Osteoblast (primary cell): Measurements from ENCODE around the gene KCNJ11. TPM values are rescaled to one million over a fixed set of nuclear protein-coding genes. Genes with fewer than 3 reads are reported as not detected.
A peak's percentile ranks its signal among the peaks of the same experiment; 100 is the strongest.

Experiments used
- DNase-seq: peaks from one replicate; pipeline ENCODE4 v3.0.0; 2011; ENCODE audit warnings: low spot score, mixed read lengths; ENCODE audit not compliant: insufficient read length; ENCODE audit errors: missing footprints
- H2AFZ ChIP-seq: 2 replicates; pipeline ENCODE4 v1.6.0; 2011; ENCODE audit warnings: mild to moderate bottlenecking, low read length
- H3K27ac ChIP-seq: 2 replicates; pipeline ENCODE4 v1.5.1; 2011; ENCODE audit warnings: mild to moderate bottlenecking, low read depth, low read length, moderate library complexity
- H3K27me3 ChIP-seq: 2 replicates; pipeline ENCODE4 v1.6.0; 2012; ENCODE audit warnings: mild to moderate bottlenecking, control low read depth, inconsistent platforms, low read length, moderate library complexity; ENCODE audit not compliant: insufficient read depth
- H3K36me3 ChIP-seq: 2 replicates; pipeline ENCODE4 v1.5.1; 2011; ENCODE audit warnings: mild to moderate bottlenecking, low read length, control low read depth, moderate library complexity; ENCODE audit not compliant: insufficient read depth
- H3K4me1 ChIP-seq: 2 replicates; pipeline ENCODE4 v1.5.1; 2011; ENCODE audit warnings: mild to moderate bottlenecking, low read length, control low read depth, moderate library complexity; ENCODE audit not compliant: insufficient read depth
- H3K4me2 ChIP-seq: 2 replicates; pipeline ENCODE4 v1.6.0; 2011; ENCODE audit warnings: mild to moderate bottlenecking, low read length; ENCODE audit not compliant: insufficient read depth
- H3K4me3 ChIP-seq: fragments of 200-600 bp; sonication (generic); 3 replicates; pipeline ENCODE4 v1.5.1; 2012; ENCODE audit warnings: mild to moderate bottlenecking, low read length, inconsistent platforms; ENCODE audit not compliant: insufficient read depth
- H3K79me2 ChIP-seq: 2 replicates; pipeline ENCODE4 v1.6.0; 2012; ENCODE audit warnings: mild to moderate bottlenecking, low read length, control low read depth, inconsistent platforms; ENCODE audit not compliant: insufficient read depth
- H3K9me3 ChIP-seq: 2 replicates; pipeline ENCODE4 v1.5.1; 2011; ENCODE audit warnings: low read depth, low read length, control low read depth
- H4K20me1 ChIP-seq: 2 replicates; pipeline ENCODE4 v1.6.0; 2012; ENCODE audit warnings: mild to moderate bottlenecking, low read length, control low read depth; ENCODE audit not compliant: insufficient read depth
- total RNA-seq: library from RNA; depleted of rRNA; stranded (reverse); fragments of >200 nt; gene quantifications from 2 replicates; pipeline ENCODE4 v1.2.3, GENCODE V29; 2012
- TF ChIP-seq, protein P1 (sequence below): IDR thresholded peaks from 2 replicates; pipeline ENCODE4 v1.5.1; 2011; ENCODE audit warnings: mild to moderate bottlenecking, low read depth, low read length, moderate library complexity; ENCODE audit errors: extremely low read depth

Gene KCNJ11
- total RNA-seq, 1 donor = under 0.01 TPM

GRCh38 chr11:17351510-17352176 is 36.8 kb downstream of the KCNJ11 start, which contains the start of gene NCR3LG1:
Gene NCR3LG1, plus strand, starts transcription at chr11:17351800. Its CDS starts 170 bp downstream, at chr11:17351970.
- H3K4me2 ChIP-seq = peak within 1 kb of the TSS; percentile 94
- no peaks in the 10 kb centered on the region for H3K9me3 ChIP-seq
- H3K4me3 ChIP-seq = peak within 1 kb of the TSS; percentile 78
- peak; percentile 88 for DNase-seq
- no peaks in the 10 kb centered on the region for H4K20me1 ChIP-seq
- H3K79me2 ChIP-seq = peaks cover 16% of the 10 kb centered on the region
- peak within 1 kb of the TSS; percentile 75 for H3K27ac ChIP-seq
- H3K4me1 ChIP-seq = peaks cover 24% of the 10 kb centered on the region
- H2AFZ ChIP-seq = peak within 1 kb of the TSS; percentile 88
- TF ChIP-seq, protein P1, sequence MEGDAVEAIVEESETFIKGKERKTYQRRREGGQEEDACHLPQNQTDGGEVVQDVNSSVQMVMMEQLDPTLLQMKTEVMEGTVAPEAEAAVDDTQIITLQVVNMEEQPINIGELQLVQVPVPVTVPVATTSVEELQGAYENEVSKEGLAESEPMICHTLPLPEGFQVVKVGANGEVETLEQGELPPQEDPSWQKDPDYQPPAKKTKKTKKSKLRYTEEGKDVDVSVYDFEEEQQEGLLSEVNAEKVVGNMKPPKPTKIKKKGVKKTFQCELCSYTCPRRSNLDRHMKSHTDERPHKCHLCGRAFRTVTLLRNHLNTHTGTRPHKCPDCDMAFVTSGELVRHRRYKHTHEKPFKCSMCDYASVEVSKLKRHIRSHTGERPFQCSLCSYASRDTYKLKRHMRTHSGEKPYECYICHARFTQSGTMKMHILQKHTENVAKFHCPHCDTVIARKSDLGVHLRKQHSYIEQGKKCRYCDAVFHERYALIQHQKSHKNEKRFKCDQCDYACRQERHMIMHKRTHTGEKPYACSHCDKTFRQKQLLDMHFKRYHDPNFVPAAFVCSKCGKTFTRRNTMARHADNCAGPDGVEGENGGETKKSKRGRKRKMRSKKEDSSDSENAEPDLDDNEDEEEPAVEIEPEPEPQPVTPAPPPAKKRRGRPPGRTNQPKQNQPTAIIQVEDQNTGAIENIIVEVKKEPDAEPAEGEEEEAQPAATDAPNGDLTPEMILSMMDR = no peak
- H3K27me3 ChIP-seq = no peaks in the 10 kb centered on the region
- H3K36me3 ChIP-seq = no peaks in the 10 kb centered on the region

GRCh38 chr11:17351172-17351509 is 37.3 kb downstream of the KCNJ11 start:
- peak overlapping the region; percentile 94 for H3K4me2 ChIP-seq
- peak overlapping the region; percentile 75 for H3K27ac ChIP-seq
- TF ChIP-seq, protein P1 = peak; percentile 13
- peak overlapping the region; percentile 78 for H3K4me3 ChIP-seq
- no peaks in the 10 kb centered on the region for H4K20me1 ChIP-seq
- peaks cover 24% of the 10 kb centered on the region for H3K4me1 ChIP-seq
- H3K36me3 ChIP-seq = no peaks in the 10 kb centered on the region
- no peaks in the 10 kb centered on the region for H3K9me3 ChIP-seq
- no peaks in the 10 kb centered on the region for H3K27me3 ChIP-seq
- DNase-seq = no peak
- H2AFZ ChIP-seq = peak overlapping the region; percentile 88
- peaks cover 11% of the 10 kb centered on the region for H3K79me2 ChIP-seq

DNA sequence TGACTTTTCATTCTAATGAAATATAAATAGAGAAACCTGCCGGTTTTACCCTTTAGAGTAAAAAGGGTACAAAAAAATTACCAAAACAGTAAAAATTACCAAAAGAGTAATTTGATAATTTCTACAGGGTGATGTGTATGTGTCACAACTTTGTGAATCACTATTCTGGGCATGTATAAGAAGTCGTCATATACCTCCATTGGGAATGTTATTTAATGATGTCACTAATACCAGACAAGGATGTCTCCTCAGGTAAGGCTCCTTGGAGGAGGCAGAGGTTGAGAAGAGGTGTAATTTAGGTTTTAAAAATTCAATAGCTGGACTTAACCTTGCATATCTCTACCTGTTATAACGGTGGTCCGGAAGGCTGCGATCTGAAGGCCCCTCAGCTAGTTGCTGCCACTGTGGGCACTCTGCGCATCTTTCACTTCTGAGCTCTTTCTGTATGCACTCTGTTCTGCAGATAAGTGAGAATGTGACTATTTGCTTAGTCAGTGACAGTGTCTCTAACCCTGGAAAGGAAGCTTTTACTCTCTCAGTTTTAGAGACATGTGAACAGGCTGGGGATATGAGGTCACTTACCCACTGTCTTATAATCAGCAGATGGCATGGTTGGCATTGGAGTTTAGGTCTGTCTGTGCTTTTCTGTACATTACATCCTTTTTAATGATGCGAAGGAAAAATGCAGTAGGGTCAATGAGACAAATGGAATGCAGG is 37.8 kb downstream of the KCNJ11 start:
- no peak overlapping the region for H2AFZ ChIP-seq
- no peak overlapping the region for H3K27ac ChIP-seq
- H3K4me3 ChIP-seq = no peak overlapping the region

DNA sequence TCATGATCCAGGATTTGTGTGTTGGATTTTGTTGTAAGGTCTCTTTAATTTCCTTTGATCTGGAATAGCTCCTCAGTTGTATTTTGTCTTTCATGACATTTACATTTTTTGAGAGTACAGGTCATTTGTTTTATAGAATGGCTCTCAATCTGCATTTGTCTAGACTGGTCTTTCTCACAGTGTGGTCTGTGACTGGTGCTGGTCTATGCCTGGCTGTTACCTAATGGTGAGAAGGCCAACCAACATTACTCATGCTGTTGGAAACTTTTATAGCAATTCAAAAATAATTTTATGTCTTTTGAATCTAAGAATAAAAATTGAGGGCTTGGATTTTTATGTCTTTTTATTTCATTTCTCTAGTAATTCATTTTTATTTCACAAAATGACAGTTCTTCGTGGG is 40.8 kb downstream of the KCNJ11 start:
- Histone ChIP-seq H3K36me3 (no peaks in the 10 kb centered on the region), H3K27me3 (no peaks in the 10 kb centered on the region), H3K79me2 (no peaks in the 10 kb centered on the region), H3K4me3 (no peak overlapping the region), H4K20me1 (no peaks in the 10 kb centered on the region), H3K4me2 (no peak overlapping the region), H3K9me3 (no peaks in the 10 kb centered on the region), H2AFZ (no peak overlapping the region), H3K27ac (no peak overlapping the region), H3K4me1 (peaks cover 17% of the 10 kb centered on the region)
- DNase-seq = no peak
- TF ChIP-seq, protein P1 = no peak

More for the DNA sequence above, 37.8 kb downstream of the KCNJ11 start:
- peak overlapping the region; percentile 94 for H3K4me2 ChIP-seq
- H3K4me1 ChIP-seq = peaks cover 24% of the 10 kb centered on the region
- no peaks in the 10 kb centered on the region for H3K27me3 ChIP-seq
- no peaks in the 10 kb centered on the region for H4K20me1 ChIP-seq
- DNase-seq = peak; percentile 71
- no peaks in the 10 kb centered on the region for H3K9me3 ChIP-seq
- TF ChIP-seq, protein P1 = no peak
- H3K36me3 ChIP-seq = no peaks in the 10 kb centered on the region
- H3K79me2 ChIP-seq = peaks cover 8% of the 10 kb centered on the region
